GM12878 (cell line): ENCODE measurements around the gene RTP3. TPM values are rescaled to one million over a fixed set of nuclear protein-coding genes. Genes with fewer than 3 reads are reported as not detected.

Source experiments
- ATAC-seq: fragments of 200-7000 bp; cut with Tn5 transposase; 3 replicates; pipeline ENCODE4 v1.9.1; 2020; ENCODE audit warnings: mild to moderate bottlenecking, moderate library complexity
- BruUV-seq: library from RNA; stranded (reverse); fragments of 400-500 nt; replicated peaks from 2 replicates; lab custom pipeline; 2021; lab: Mats Ljungman, UMichigan
- CTCF ChIA-PET: fragments of 300-600 bp; sonication (Branson Sonifier 250); formaldehyde crosslinking; extraction: SDS; loops from one replicate; lab custom pipeline; 2021; ENCODE audit warnings: inconsistent platforms; lab: Yijun Ruan, JAX
- POLR2A ChIA-PET: fragments of 350-600 bp; formaldehyde crosslinking; extraction: SDS; loops from one replicate; lab custom pipeline; 2021; ENCODE audit warnings: inconsistent platforms; lab: Charles Lee
- RAD21 ChIA-PET: fragments of 300-600 bp; sonication (Branson Sonifier 250); formaldehyde crosslinking; loops from one replicate; lab custom pipeline; 2023; ENCODE audit warnings: antibody characterized with exemption; ENCODE audit not compliant: unreplicated experiment; lab: Charles Lee
- SMC1A ChIA-PET: fragments of 300-600 bp; sonication (Branson Sonifier 250); formaldehyde crosslinking; loops from one replicate; lab custom pipeline; 2023; ENCODE audit not compliant: unreplicated experiment, uncharacterized antibody; lab: Charles Lee
- DNase-seq: peaks from one replicate; pipeline ENCODE4 v3.0.0-alpha.2; 2011; ENCODE audit warnings: low read depth, low spot score
- FAIRE-seq: peaks from 3 replicates; lab custom pipeline; 2011; peaks lifted over from hg19 to GRCh38; lab: Jason Lieb, UNC
- H2AFZ ChIP-seq: 2 replicates; pipeline ENCODE4 v1.6.0; 2011; ENCODE audit warnings: low read depth, low read length, control low read depth; ENCODE audit not compliant: control insufficient read depth
- H3K27ac ChIP-seq: 2 replicates; pipeline ENCODE4 v1.5.1; 2011; ENCODE audit warnings: control low read depth; ENCODE audit not compliant: control insufficient read depth, insufficient read depth
- H3K27me3 ChIP-seq, 2 experiments: replicated peaks in 1 of 2; 2 replicates each; pipeline versions ENCODE4 v1.6.0 to v1.6.1; 2011; ENCODE audit warnings: low read length in 1 of 2; ENCODE audit not compliant: control insufficient read depth in 2 of 2, insufficient read depth in 2 of 2
- H3K36me3 ChIP-seq, 2 experiments: 2 replicates each; pipeline ENCODE4 v1.5.1; 2011; ENCODE audit warnings: low read length in 1 of 2; ENCODE audit not compliant: control insufficient read depth in 2 of 2, insufficient read depth in 2 of 2
- H3K4me1 ChIP-seq: 2 replicates; pipeline ENCODE4 v1.6.1; 2011; ENCODE audit warnings: mild to moderate bottlenecking, low read length, moderate library complexity, mixed read lengths; ENCODE audit not compliant: control insufficient read depth, insufficient read depth
- H3K4me2 ChIP-seq: 2 replicates; pipeline ENCODE4 v1.6.0; 2011; ENCODE audit warnings: control low read depth; ENCODE audit not compliant: control insufficient read depth, insufficient read depth
- H3K4me3 ChIP-seq: fragments of 200-600 bp; sonication (generic); 2 replicates; pipeline ENCODE4 v1.5.1; 2016
- H3K79me2 ChIP-seq: 2 replicates; pipeline ENCODE4 v1.6.0; 2011; ENCODE audit warnings: low read length; ENCODE audit not compliant: control insufficient read depth, insufficient read depth
- H3K9ac ChIP-seq: 2 replicates; pipeline ENCODE4 v1.8.0; 2011; ENCODE audit warnings: low read length, control low read depth, mixed read lengths; ENCODE audit not compliant: control insufficient read depth, insufficient read depth
- H3K9me3 ChIP-seq: replicated peaks from 3 replicates; pipeline ENCODE4 v1.5.1; 2011; ENCODE audit warnings: mild to moderate bottlenecking, low read length; ENCODE audit not compliant: control insufficient read depth, insufficient read depth
- H4K20me1 ChIP-seq: 2 replicates; pipeline ENCODE4 v1.6.0; 2011; ENCODE audit not compliant: control insufficient read depth, insufficient read depth
- ESRRA ChIP-seq: IDR thresholded peaks from 2 replicates; pipeline ENCODE4 v1.6.1; 2012; ENCODE audit warnings: mild to moderate bottlenecking, low read length, improper control_type of control experiment
- GABPA ChIP-seq: IDR thresholded peaks from 2 replicates; pipeline ENCODE4 v1.6.1; 2014; ENCODE audit warnings: antibody characterized with exemption, low read depth, mild to moderate bottlenecking, inconsistent platforms
- NFYB ChIP-seq: IDR thresholded peaks from 2 replicates; pipeline ENCODE4 v1.6.1; 2011; ENCODE audit warnings: low read depth, mild to moderate bottlenecking, low read length, improper control_type of control experiment, moderate library complexity; ENCODE audit not compliant: insufficient read depth
- NR2C2 ChIP-seq: IDR thresholded peaks from 2 replicates; pipeline ENCODE4 v1.6.1; 2011; ENCODE audit warnings: borderline replicate concordance, low read depth; ENCODE audit not compliant: control insufficient read depth, insufficient read length
- RAD51 ChIP-seq: fragments of 450-650 bp; IDR thresholded peaks from 2 replicates; pipeline ENCODE4 v1.6.1; 2016; ENCODE audit warnings: moderate library complexity, mild to moderate bottlenecking, inconsistent platforms
- SMARCA5 ChIP-seq: fragments of 450-650 bp; IDR thresholded peaks from 2 replicates; pipeline ENCODE4 v1.6.1; 2017; ENCODE audit warnings: mild to moderate bottlenecking
- SMC3 ChIP-seq: IDR thresholded peaks from 2 replicates; pipeline ENCODE4 v1.6.1; 2011; ENCODE audit warnings: low read length, improper control_type of control experiment, borderline replicate concordance
- SRF ChIP-seq, 2 experiments: IDR thresholded peaks; 2 replicates each; pipeline ENCODE4 v1.6.1; 2011; ENCODE audit warnings: low read depth in 2 of 2, low read length in 2 of 2, mild to moderate bottlenecking in 1 of 2, moderate library complexity in 1 of 2
- STAT1 ChIP-seq: fragments of 450-650 bp; conservative IDR thresholded peaks from 2 replicates; pipeline ENCODE4 v1.6.1; 2014; ENCODE audit warnings: antibody characterized with exemption, mild to moderate bottlenecking
- WRNIP1 ChIP-seq: IDR thresholded peaks from 2 replicates; pipeline ENCODE4 v1.6.1; 2011; ENCODE audit warnings: low read depth, low read length, improper control_type of control experiment, borderline replicate concordance
- ZSCAN29 ChIP-seq: fragments of 450-650 bp; IDR thresholded peaks from 2 replicates; pipeline ENCODE4 v1.6.1; 2017; ENCODE audit warnings: mild to moderate bottlenecking, moderate library complexity
- WGBS: methylation state at CpG from one replicate; pipeline ENCODE4 v1.1.6; 2016; ENCODE audit warnings: low lambda C conversion rate; ENCODE audit not compliant: insufficient replicate concordance, insufficient coverage; ENCODE audit errors: missing lambda C conversion rate; 5-methylcytosine and 5-hydroxymethylcytosine counted together
- in situ Hi-C: fragments of 300-500 bp; cut with MboI; formaldehyde crosslinking; loops from 9 replicates; pipeline ENCODE4 v1.14.3; 2018; ENCODE audit warnings: mixed read lengths
- intact Hi-C: fragments of 100-400 bp; cut with micrococcal nuclease; formaldehyde crosslinking; loops from one replicate; pipeline ENCODE4 v1.14.2; 2022; ENCODE audit not compliant: unreplicated experiment
- polyA plus RNA-seq, 11 experiments: library from polyadenylated mRNA; depleted of rRNA in 4 of 11; unstranded in 6 of 11; stranded (reverse) in 5 of 11; fragments of >200 nt; fragmentation: Nextera tagmentation in 4 of 11; fragmentation: Illumina TruSeq in 1 of 11; extraction: Ambion mirVana in 4 of 11; extraction: Trizol in 1 of 11; gene quantifications; 1 replicate in 1 of 11; 2 replicates in 10 of 11; pipeline versions ENCODE4 v1.2.1 to v1.2.3, GENCODE V29; 2011 to 2016; ENCODE audit warnings: inconsistent platforms in 2 of 11, missing spikeins in 2 of 11, low read depth in 1 of 11
- total RNA-seq, 4 experiments: library from RNA; depleted of rRNA in 3 of 4; stranded (reverse); fragments of >200 nt in 3 of 4; fragmentation: Illumina TruSeq in 1 of 4; extraction: Trizol in 1 of 4; gene quantifications; 2 replicates each; pipeline versions ENCODE4 v1.2.1 to v1.2.3, GENCODE V29; 2013 to 2021
- TF ChIP-seq, protein P1 (sequence below): IDR thresholded peaks from 2 replicates; pipeline ENCODE4 v1.6.1; 2011; ENCODE audit warnings: low read depth, low read length, improper control_type of control experiment, borderline replicate concordance
- TF ChIP-seq, protein P2 (sequence below): fragments of 450-650 bp; formaldehyde crosslinking; IDR thresholded peaks from 2 replicates; pipeline ENCODE4 v1.4.0; 2022; ENCODE audit warnings: mild to moderate bottlenecking, moderate library complexity
- TF ChIP-seq, protein P3 (sequence below): fragments of 450-650 bp; IDR thresholded peaks from 2 replicates; pipeline ENCODE4 v1.6.1; 2014; ENCODE audit warnings: mild to moderate bottlenecking
- TF ChIP-seq, protein P4 (sequence below): fragments of 450-650 bp; formaldehyde crosslinking; IDR thresholded peaks from 2 replicates; pipeline ENCODE4 v1.5.0; 2022; ENCODE audit warnings: mild to moderate bottlenecking, missing genetic modification characterization

RTP3 gene
- total and polyA plus RNA-seq, 10 of the 15 experiments (the other 5 are each of a cell fraction or from before 2014, with no cell fraction given): 0.06 TPM; not detected in 9

DNA sequence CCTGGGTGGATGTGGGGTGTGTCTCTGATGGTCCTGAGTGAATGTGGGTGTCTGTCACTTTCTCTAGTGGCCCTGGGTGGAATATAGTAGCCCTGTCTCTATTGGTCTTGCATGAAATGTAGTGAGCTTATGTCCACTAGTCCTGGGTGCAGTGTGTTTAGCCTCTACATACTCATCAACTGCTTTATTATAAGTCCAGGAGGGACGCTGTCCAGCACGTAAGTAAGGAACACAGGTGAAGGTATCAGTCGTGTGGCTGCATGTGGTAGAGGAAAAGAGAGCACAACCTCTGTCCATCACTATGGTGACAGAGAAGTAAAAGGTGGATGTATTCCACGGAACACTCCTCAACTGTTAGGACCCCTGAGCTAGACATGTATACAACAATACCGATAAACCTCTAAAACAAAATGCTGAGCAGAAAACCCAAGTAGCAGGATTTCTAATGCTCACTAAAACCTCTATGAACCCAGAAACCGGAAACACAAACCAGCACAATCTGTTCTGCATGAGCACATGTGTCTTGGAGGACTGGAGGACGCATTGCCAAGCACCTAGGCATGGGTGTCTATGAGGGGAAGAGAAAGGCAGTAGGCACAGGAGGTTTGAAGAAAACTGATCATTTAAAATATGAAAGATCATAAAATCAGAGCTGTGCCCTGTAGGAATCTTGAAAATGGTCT lies 44.1 kb upstream of the RTP3 start:
- intact Hi-C loops (no loop called here), in situ Hi-C loops (no loop called here)
- Histone ChIP-seq H3K79me2 (no peaks in the 10 kb centered on the region), H3K4me3 (no peak overlapping the region), H3K9me3 (no peaks in the 10 kb centered on the region), H3K9ac (no peak overlapping the region), H3K4me1 (no peaks in the 10 kb centered on the region), H2AFZ (no peak overlapping the region), H4K20me1 (no peaks in the 10 kb centered on the region), H3K4me2 (no peak overlapping the region), H3K27me3 (peaks cover 3 to 6% of the 10 kb centered on the region in 2 experiments; a peak in 2 of 4 replicates), H3K27ac (no peak overlapping the region), H3K36me3 (no peaks in the 10 kb centered on the region)
- WGBS: 13% methylated on average over 7 of the region's 7 CpGs
- FAIRE-seq: no peak
- ATAC-seq: no peak
- RAD21 ChIA-PET: no interaction called here
- SMC1A ChIA-PET: no interaction called here
- no TSS peak for BruUV-seq
- POLR2A ChIA-PET: no interaction called here
- no peak for DNase-seq
- CTCF ChIA-PET: interaction anchor here (3.2 kb wide), 1 partner anchor 35 kb away, joined by 10 read pairs; no protein-coding TSS in a partner anchor
- TF ChIP-seq SMC3 (no peak), NFYB (no peak), ZSCAN29 (no peak), SMARCA5 (no peak), RAD51 (no peak), STAT1 (no peak), ESRRA (no peak), WRNIP1 (no peak), NR2C2 (no peak), SRF (IDR thresholded peaks at IDR 0.05; ENCODE audit: low read depth in 2 of 2, low read length in 2 of 2) (no peak), GABPA (no peak)
- TF ChIP-seq, protein P1, sequence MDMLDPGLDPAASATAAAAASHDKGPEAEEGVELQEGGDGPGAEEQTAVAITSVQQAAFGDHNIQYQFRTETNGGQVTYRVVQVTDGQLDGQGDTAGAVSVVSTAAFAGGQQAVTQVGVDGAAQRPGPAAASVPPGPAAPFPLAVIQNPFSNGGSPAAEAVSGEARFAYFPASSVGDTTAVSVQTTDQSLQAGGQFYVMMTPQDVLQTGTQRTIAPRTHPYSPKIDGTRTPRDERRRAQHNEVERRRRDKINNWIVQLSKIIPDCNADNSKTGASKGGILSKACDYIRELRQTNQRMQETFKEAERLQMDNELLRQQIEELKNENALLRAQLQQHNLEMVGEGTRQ: no peak
- TF ChIP-seq, protein P2, sequence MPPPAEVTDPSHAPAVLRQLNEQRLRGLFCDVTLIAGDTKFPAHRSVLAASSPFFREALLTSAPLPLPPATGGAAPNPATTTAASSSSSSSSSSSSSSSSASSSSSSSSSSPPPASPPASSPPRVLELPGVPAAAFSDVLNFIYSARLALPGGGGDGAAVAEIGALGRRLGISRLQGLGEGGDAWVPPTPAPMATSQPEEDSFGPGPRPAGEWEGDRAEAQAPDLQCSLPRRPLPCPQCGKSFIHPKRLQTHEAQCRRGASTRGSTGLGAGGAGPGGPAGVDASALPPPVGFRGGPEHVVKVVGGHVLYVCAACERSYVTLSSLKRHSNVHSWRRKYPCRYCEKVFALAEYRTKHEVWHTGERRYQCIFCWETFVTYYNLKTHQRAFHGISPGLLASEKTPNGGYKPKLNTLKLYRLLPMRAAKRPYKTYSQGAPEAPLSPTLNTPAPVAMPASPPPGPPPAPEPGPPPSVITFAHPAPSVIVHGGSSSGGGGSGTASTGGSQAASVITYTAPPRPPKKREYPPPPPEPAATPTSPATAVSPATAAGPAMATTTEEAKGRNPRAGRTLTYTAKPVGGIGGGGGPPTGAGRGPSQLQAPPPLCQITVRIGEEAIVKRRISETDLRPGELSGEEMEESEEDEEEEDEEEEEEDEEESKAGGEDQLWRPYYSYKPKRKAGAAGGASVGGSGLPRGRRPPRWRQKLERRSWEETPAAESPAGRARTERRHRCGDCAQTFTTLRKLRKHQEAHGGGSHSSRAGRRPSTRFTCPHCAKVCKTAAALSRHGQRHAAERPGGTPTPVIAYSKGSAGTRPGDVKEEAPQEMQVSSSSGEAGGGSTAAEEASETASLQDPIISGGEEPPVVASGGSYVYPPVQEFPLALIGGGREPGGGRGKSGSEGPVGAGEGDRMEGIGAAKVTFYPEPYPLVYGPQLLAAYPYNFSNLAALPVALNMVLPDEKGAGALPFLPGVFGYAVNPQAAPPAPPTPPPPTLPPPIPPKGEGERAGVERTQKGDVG: no peak
- TF ChIP-seq, protein P3, sequence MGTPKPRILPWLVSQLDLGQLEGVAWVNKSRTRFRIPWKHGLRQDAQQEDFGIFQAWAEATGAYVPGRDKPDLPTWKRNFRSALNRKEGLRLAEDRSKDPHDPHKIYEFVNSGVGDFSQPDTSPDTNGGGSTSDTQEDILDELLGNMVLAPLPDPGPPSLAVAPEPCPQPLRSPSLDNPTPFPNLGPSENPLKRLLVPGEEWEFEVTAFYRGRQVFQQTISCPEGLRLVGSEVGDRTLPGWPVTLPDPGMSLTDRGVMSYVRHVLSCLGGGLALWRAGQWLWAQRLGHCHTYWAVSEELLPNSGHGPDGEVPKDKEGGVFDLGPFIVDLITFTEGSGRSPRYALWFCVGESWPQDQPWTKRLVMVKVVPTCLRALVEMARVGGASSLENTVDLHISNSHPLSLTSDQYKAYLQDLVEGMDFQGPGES: no peak
- TF ChIP-seq, protein P4, sequence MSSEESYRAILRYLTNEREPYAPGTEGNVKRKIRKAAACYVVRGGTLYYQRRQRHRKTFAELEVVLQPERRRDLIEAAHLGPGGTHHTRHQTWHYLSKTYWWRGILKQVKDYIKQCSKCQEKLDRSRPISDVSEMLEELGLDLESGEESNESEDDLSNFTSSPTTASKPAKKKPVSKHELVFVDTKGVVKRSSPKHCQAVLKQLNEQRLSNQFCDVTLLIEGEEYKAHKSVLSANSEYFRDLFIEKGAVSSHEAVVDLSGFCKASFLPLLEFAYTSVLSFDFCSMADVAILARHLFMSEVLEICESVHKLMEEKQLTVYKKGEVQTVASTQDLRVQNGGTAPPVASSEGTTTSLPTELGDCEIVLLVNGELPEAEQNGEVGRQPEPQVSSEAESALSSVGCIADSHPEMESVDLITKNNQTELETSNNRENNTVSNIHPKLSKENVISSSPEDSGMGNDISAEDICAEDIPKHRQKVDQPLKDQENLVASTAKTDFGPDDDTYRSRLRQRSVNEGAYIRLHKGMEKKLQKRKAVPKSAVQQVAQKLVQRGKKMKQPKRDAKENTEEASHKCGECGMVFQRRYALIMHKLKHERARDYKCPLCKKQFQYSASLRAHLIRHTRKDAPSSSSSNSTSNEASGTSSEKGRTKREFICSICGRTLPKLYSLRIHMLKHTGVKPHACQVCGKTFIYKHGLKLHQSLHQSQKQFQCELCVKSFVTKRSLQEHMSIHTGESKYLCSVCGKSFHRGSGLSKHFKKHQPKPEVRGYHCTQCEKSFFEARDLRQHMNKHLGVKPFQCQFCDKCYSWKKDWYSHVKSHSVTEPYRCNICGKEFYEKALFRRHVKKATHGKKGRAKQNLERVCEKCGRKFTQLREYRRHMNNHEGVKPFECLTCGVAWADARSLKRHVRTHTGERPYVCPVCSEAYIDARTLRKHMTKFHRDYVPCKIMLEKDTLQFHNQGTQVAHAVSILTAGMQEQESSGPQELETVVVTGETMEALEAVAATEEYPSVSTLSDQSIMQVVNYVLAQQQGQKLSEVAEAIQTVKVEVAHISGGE (CRISPR knock-in tag): no peak
